Hepatocyte (in vitro differentiated cells): ENCODE data around the gene TMEM109.

Experiments
- CTCF ChIP-seq: fragments of 200-600 bp; sonication (generic); IDR thresholded peaks from 2 replicates; pipeline ENCODE4 v1.5.1; 2016; ENCODE audit warnings: antibody characterized with exemption, mild to moderate bottlenecking; ENCODE audit not compliant: poor library complexity
- EZH2 ChIP-seq: fragments of 200-600 bp; sonication (generic); IDR thresholded peaks from 2 replicates; pipeline ENCODE4 v1.6.1; 2016; ENCODE audit warnings: antibody characterized with exemption, mild to moderate bottlenecking, borderline replicate concordance

GRCh38 chr11:60878245-60879101 lies 35.5 kb upstream of the TMEM109 start:
- TF ChIP-seq CTCF (no peak), EZH2 (no peak)
